Measurements from ENCODE around the gene C20orf204. TPM values are rescaled to one million over a fixed set of nuclear protein-coding genes. Genes with fewer than 3 reads are reported as not detected.

Gene C20orf204
- total RNA-seq, 4 donors from 2014 or later: 0.40 to 1.6 (median 0.58) TPM; not detected in 1

DNA sequence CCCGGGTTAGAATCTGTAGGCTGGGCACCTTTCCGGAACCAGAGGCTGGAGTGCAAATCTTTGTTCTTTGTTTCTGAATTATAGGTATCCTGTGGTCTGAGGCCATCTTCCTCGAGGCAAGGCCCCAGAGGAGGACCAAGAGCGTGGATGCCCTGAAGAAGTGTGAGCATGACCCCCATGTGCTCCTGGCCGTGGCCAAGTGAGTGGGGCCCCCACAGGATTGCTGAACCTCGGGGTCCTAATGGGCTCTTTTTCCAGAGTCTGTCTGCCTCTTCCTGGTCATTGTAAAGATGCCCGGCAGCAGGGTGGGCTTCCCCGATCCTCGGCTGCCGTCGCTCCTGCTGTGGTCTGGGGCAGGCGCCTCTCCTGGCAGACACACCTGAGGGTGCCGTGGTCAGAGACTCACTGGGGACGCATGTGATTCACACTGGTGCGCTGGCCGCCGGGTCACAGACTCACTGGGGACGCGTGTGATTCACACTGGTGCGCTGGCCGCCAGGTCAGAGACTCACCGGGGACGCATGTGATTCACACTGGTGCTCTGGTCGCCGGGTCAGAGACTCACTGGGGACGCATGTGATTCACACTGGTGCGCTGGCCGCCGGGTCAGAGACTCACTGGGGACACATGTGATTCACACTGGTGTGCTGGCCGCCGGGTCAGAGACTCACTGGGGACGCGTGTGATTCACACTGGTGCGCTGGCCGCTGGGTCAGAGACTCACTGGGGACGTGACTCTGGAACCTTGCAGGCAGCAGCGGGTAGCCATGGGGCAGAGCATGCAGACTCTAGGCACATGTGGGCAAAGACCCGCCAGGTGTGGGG lies 6.5 kb upstream of the C20orf204 start:
- no peaks in the 10 kb centered on the region for H3K9me3 ChIP-seq
- no peak for TF ChIP-seq CTCF (IDR thresholded peaks at IDR 0.05)
- no peak for TF ChIP-seq POLR2A (IDR thresholded peaks at IDR 0.05)
- no peak for TF ChIP-seq POLR2AphosphoS5 (IDR thresholded peaks at IDR 0.05)
- TF ChIP-seq EP300 (IDR thresholded peaks at IDR 0.05): no peak
- WGBS, 2 donors (ENCODE audit: low coverage in 1 of 2): 80% methylated on average over 1 of the region's 38 CpGs; no CpG with 5 or more reads in 1 of the 2 donors
- no peaks in the 10 kb centered on the region for H3K27me3 ChIP-seq
- ATAC-seq: no peak
- no peak overlapping the region for H3K27ac ChIP-seq
- no peaks in the 10 kb centered on the region for H3K4me1 ChIP-seq
- no peak overlapping the region for H3K4me3 ChIP-seq
- peaks cover 0 to 100% of the 10 kb centered on the region in 2 donors for H3K36me3 ChIP-seq

DNA sequence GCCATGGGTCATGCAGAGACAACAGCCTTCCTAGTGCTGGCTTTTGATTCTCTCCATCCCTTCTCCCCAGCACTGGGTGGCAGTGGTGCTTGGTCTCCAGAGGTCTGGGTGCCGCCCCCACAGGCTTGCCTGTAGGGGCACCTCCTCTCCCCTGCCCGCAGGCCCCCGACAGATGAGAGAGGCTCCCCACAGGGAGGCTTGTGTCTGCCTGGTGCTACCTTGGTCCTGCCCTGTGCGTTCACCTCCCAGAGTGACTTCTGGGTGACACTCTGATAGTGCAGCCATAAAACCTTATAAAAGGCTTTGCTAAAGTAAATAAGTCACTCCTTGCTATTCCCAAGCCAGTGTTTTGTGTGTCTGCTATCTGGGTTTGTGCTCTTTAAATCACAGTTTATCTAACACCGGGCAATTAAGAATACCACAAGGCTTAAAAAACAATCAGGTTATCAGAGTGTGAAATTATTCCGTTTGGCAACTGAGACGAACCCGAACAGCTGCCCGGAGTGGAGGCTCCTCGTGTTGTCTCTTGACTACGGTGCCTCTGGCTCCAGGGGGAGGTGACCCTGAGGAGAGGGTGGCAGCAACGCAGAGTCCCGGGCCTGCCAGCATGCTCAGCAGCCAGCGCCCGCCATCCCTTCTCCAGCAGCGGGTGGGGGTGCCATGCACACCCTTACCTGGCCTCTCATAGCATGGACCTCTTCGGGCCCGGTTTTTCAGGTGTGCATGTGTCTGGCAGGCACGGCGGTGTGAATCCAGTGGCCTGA lies 5.4 kb upstream of the C20orf204 start:
- ATAC-seq: no peak
- peaks cover 2% of the 10 kb centered on the region for H3K27me3 ChIP-seq
- WGBS, 2 donors (ENCODE audit: low coverage in 1 of 2): 79 to 100% methylated on average over 1 to 12 of the region's 20 CpGs

GRCh38 chr20:64031822-64032314 lies 4.1 kb upstream of the C20orf204 start:
- no peak for ATAC-seq
- WGBS, 2 donors (ENCODE audit: low coverage in 1 of 2): 75 to 90% methylated on average over 2 to 7 of the region's 19 CpGs
- H3K4me1 ChIP-seq: no peaks in the 10 kb centered on the region
- no peak for TF ChIP-seq CTCF (IDR thresholded peaks at IDR 0.05)
- no peak for TF ChIP-seq POLR2AphosphoS5 (IDR thresholded peaks at IDR 0.05)
- no peak for TF ChIP-seq EP300 (IDR thresholded peaks at IDR 0.05)
- no peak for TF ChIP-seq POLR2A (IDR thresholded peaks at IDR 0.05)
- H3K9me3 ChIP-seq: no peaks in the 10 kb centered on the region
- H3K27ac ChIP-seq: no peak overlapping the region
- no peak overlapping the region for H3K4me3 ChIP-seq
- H3K36me3 ChIP-seq: peaks cover 0 to 92% of the 10 kb centered on the region in 2 donors
- peaks cover 16% of the 10 kb centered on the region for H3K27me3 ChIP-seq

More for the DNA sequence above, 5.4 kb upstream of the C20orf204 start:
- no peaks in the 10 kb centered on the region for H3K9me3 ChIP-seq
- no peak overlapping the region for H3K4me3 ChIP-seq
- no peak for TF ChIP-seq POLR2AphosphoS5 (IDR thresholded peaks at IDR 0.05)
- no peak for TF ChIP-seq EP300 (IDR thresholded peaks at IDR 0.05)
- no peak for TF ChIP-seq CTCF (IDR thresholded peaks at IDR 0.05)
- H3K27ac ChIP-seq: no peak overlapping the region
- no peaks in the 10 kb centered on the region for H3K4me1 ChIP-seq
- H3K36me3 ChIP-seq: peaks cover 0 to 100% of the 10 kb centered on the region in 2 donors

DNA sequence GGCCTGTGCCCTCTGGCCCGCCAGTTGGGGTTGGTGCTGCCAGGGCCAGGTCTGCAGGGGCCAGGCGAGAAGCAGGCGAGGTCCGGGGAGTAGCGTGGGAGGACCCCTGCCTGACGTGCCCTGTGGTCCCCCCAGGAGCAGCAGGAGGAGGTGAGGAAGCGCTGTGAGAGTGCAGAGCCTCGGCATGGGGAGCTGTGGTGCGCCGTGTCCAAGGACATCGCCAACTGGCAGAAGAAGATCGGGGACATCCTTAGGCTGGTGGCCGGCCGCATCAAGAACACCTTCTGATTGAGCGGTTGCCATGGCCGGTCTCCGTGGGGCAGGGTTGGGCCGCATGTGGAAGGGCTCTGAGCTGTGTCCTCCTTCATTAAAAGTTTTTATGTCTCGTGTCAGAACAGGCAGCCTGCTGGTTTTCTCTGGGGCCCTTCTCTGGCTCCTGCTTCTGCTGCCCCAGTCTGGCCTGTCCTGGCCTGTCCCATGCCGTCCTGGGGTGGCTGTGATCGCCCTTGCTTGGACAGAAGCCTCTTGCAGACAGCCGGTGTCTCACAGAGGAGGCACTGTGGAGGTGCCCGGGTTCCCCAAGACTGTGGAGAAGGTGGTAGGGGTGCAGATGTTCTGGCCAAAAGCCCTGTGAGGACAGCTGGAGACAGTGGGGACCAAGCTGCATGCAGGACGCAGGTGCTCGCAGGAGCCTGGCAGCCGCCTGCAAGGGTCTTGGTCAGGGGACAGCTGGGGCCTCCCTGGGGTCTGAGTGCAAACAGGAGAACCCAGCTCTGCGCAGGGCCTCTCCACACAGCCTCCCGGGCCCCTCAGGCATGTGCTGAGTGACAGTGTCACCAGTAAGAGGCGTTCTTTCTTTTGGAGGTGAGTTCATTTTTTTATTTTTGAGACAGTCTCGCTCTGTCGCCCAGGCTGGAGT lies 3.0 kb upstream of the C20orf204 start:
- H3K9me3 ChIP-seq: no peaks in the 10 kb centered on the region
- H3K27ac ChIP-seq: no peak overlapping the region
- H3K36me3 ChIP-seq: peaks cover 0 to 81% of the 10 kb centered on the region in 2 donors
- 80 to 100% methylated on average over 2 of the region's 31 CpGs for WGBS, 2 donors (ENCODE audit: low coverage in 1 of 2)
- H3K4me3 ChIP-seq: no peak overlapping the region
- TF ChIP-seq EP300 (IDR thresholded peaks at IDR 0.05): no peak
- no peak for TF ChIP-seq POLR2AphosphoS5 (IDR thresholded peaks at IDR 0.05)
- TF ChIP-seq POLR2A (IDR thresholded peaks at IDR 0.05): no peak
- TF ChIP-seq CTCF (IDR thresholded peaks at IDR 0.05): no peak
- peaks cover 27% of the 10 kb centered on the region for H3K27me3 ChIP-seq
- ATAC-seq: no peak
- peaks cover 0 to 8% (median under 1%) of the 10 kb centered on the region in 3 donors for H3K4me1 ChIP-seq
